Adipocyte (in vitro differentiated cells): ENCODE data around the gene UNC93A.
"Not testable (repeated sequence)": the region's sequence is repeated elsewhere in the genome, so short reads cannot be mapped to it uniquely, and the experiment has no call there.

ENCODE experiments used
- DNase-seq: peaks from one replicate; pipeline ENCODE4 v3.0.0-alpha.2; 2015; ENCODE audit warnings: low read depth
- H3K27me3 ChIP-seq: replicated peaks from 2 replicates; pipeline ENCODE4 v1.7.0; 2013; ENCODE audit warnings: mild to moderate bottlenecking, low read length, moderate library complexity; ENCODE audit not compliant: control insufficient read depth, insufficient read depth
- H3K36me3 ChIP-seq: 2 replicates; pipeline ENCODE4 v1.7.0; 2013; ENCODE audit warnings: low read length, mild to moderate bottlenecking, moderate library complexity; ENCODE audit not compliant: control insufficient read depth, insufficient read depth, severe bottlenecking
- H3K4me1 ChIP-seq: 2 replicates; pipeline ENCODE4 v1.7.0; 2013; ENCODE audit warnings: mild to moderate bottlenecking, low read length, moderate library complexity; ENCODE audit not compliant: control insufficient read depth, insufficient read depth
- H3K4me3 ChIP-seq: 2 replicates; pipeline ENCODE4 v1.7.0; 2013; ENCODE audit warnings: mild to moderate bottlenecking, low read length, moderate library complexity
- H3K9ac ChIP-seq: 2 replicates; pipeline ENCODE4 v1.7.0; 2013; ENCODE audit warnings: mild to moderate bottlenecking, low read length, moderate library complexity
- H3K9me3 ChIP-seq: 2 replicates; pipeline ENCODE4 v1.7.0; 2013; ENCODE audit warnings: mild to moderate bottlenecking, low read length, moderate library complexity; ENCODE audit not compliant: control insufficient read depth

Gene UNC93A

GRCh38 chr6:167351656-167352345, 60.7 kb downstream of the UNC93A start:
- Histone ChIP-seq H3K4me1 (peaks cover 7% of the 10 kb centered on the region), H3K4me3 (peak overlapping the region; percentile 73), H3K27me3 (peaks cover 33% of the 10 kb centered on the region), H3K36me3 (no peaks in the 10 kb centered on the region), H3K9me3 (no peaks in the 10 kb centered on the region), H3K9ac (no peak overlapping the region)
- no peak for DNase-seq

- H3K9ac ChIP-seq, result no peak overlapping the region
- H3K4me1 ChIP-seq, result no peaks in the 10 kb centered on the region
- DNase-seq, result no peak
- H3K4me3 ChIP-seq, result no peak overlapping the region
- H3K36me3 ChIP-seq, result no peaks in the 10 kb centered on the region
- H3K9me3 ChIP-seq, result no peaks in the 10 kb centered on the region
- peaks cover 11% of the 10 kb centered on the region for H3K27me3 ChIP-seq
Observed at GRCh38 chr6:167356874-167357273, 65.8 kb downstream of the UNC93A start.

- not testable (repeated sequence) for H3K4me1 ChIP-seq, H3K4me3 ChIP-seq, H3K27me3 ChIP-seq, H3K9ac ChIP-seq, H3K36me3 ChIP-seq, DNase-seq, H3K9me3 ChIP-seq
Observed at GRCh38 chr6:167358394-167358793, 67.3 kb downstream of the UNC93A start.

GRCh38 chr6:167361170-167361569, 70.1 kb downstream of the UNC93A start:
- H3K9me3 ChIP-seq, result peaks cover 11% of the 10 kb centered on the region
- not testable (repeated sequence) for H3K27me3 ChIP-seq, H3K4me3 ChIP-seq, H3K4me1 ChIP-seq, H3K9ac ChIP-seq, DNase-seq, H3K36me3 ChIP-seq
